A549 treated with DMSO at 1 μM for 4 hours (cell line): ENCODE measurements around the gene CREG2. TPM values are rescaled to one million over a fixed set of nuclear protein-coding genes. Genes with fewer than 3 reads are reported as not detected.

Experiments used
- total RNA-seq: library from RNA; stranded (reverse); fragments of 200-300 nt; extraction: Qiagen RNA extraction; gene quantifications from 5 replicates; pipeline ENCODE4 v1.2.3, GENCODE V29; 2022; ENCODE audit warnings: low read depth

The CREG2 gene
- 3.5 to 10.0 TPM (median 8.7 TPM) in 5 replicates for total RNA-seq

GRCh38 chr2:101387151-101387834 lies at the start of gene CREG2:
Gene CREG2, minus strand, starts transcription at chr2:101387503. Its CDS starts 46 bp downstream, at chr2:101387457.

GRCh38 chr2:101308432-101309210 lies 78.7 kb downstream of the CREG2 start, which contains the start of gene RNF149:
Gene RNF149, minus strand, starts transcription at chr2:101308701. Its CDS starts 113 bp downstream, at chr2:101308588.

Other genes with a start within 250 kb of the CREG2 start
- gene TBC1D8, start 236.1 kb downstream of the CREG2 start, total RNA-seq: 28.8 to 38.3 TPM (median 35.7 TPM) in 5 replicates
- 40.3 to 46.1 TPM (median 44.2 TPM) in 5 replicates for gene CNOT11, start 134.6 kb downstream of the CREG2 start, total RNA-seq
- 27.3 to 48.4 TPM (median 42.9 TPM) in 5 replicates for gene RNF149, start 78.8 kb downstream of the CREG2 start, total RNA-seq
- not detected in 5 replicates for gene RFX8, start 87.6 kb upstream of the CREG2 start, total RNA-seq